ENCODE measurements around the gene DOCK6.

DOCK6 gene

DNA sequence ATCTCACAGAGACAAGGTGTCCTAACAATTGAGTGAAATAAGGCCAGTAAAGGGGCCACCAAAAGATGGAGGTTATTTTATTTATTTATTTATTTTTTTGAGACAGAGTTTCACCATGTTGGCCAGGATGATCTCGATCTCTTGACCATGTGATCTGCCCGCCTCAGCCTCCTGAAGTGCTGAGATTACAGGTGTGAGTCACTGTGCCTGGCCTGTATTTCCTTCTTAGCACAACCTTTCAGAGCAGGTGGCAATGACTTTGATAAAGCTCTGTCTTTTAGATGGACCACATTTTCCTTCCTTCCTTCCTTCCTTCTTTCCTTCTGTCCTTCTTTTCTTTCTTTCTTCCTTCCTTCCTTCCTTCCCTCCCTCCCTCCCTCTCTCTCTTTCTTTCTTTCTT, 11.0 kb upstream of the DOCK6 start:
- FAIRE-seq, result no peak

DNA sequence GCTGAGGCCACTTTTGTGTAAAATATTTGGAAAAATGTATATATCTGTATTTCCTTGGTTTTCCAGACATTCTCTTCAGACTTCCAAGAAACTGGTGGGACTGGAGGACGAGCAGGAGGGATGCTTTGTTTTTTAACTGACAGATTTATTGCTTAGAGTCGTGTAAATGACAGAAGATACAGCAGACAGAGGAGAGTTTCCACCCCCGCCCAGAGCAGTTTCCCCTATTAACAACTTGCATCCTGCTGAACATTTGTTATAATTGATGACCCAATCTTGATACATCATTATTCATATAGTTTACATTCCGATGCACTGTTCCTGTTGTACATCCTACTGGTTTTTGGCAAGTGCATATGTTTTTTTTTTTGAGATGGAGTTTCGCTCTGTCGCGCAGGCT, 7.1 kb upstream of the DOCK6 start:
- no peak for FAIRE-seq

DNA sequence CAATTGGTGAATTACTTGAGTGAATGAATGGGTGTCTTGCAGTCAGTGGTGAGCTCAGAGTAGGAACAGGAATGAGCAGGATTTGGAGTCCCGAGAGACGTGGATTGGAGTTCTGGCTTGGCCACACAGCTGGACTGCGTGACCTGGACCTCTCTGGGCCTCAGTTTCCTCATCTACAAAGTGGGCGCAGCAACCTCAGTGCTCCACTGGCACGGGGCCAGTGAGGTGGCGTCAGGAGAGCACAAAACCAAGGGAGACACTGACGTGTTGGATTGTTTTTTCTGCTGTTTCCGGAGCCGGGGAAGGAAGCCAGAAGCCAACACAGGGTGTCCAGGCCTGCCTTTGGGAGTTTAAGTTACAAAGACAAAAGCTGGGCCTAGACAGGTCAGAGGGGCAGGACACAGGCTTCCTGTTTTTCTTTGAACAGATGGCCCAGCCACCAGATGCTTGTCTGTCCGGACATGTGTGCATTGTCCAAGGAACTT, 6.5 kb upstream of the DOCK6 start:
- FAIRE-seq, result peak; percentile 85

GRCh38 chr19:11267316-11268085, 5.2 kb upstream of the DOCK6 start:
- FAIRE-seq, result no peak

DNA sequence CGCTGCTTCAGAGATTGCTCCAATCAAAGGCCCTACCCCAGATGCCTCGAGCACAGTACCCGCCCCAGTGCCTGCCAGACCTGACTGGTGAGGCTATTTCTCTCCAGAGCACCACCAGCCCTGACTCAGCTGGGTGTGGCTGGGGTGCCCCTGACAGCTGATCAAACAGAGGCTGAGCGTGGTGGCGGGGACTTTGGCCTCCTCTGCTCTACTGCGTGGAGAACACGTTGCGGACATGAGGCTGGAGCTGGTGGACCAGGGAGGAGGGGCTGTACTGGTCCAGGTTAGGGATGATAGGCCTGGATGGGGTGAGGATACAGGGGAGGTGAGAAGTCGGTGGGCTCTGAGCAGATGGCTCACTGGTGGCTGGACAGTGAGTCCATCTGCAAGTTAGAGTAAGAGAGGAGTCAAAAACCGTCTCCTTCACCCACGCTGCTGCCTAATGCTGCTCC, 3.5 kb upstream of the DOCK6 start:
- no peak for FAIRE-seq

DNA sequence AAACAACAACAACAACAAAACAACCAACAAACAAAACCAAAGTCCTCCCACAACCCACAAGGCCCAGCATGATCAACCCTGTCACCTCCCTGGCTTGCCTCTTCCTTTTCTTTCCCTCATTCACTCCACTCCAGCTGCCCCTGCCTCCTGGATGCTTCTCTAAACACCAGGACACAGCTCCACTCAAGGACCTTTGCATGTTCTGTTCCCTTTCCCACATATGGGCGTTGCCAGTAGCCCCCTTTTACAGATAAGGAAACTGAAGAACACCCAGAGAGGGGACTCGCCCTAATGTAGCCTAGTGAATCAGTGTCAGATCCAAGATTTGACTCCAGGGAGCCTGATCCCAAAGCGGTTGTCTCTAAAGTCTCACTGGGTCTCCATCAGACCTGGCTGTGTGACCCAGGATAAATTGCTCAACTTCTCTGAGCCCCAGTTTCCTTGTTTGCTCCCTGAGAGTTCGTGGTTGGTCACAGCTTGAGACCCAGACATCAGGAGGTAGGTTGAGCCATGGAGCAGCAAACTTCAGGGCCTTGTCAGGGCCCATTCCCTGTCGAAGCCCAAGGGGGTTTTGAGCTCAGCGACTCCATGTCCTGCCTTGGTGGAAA, 3.0 kb upstream of the DOCK6 start:
- FAIRE-seq, result no peak

- FAIRE-seq, result no peak
These were observed 2.3 kb upstream of the DOCK6 start for GRCh38 chr19:11264452-11265176.

DNA sequence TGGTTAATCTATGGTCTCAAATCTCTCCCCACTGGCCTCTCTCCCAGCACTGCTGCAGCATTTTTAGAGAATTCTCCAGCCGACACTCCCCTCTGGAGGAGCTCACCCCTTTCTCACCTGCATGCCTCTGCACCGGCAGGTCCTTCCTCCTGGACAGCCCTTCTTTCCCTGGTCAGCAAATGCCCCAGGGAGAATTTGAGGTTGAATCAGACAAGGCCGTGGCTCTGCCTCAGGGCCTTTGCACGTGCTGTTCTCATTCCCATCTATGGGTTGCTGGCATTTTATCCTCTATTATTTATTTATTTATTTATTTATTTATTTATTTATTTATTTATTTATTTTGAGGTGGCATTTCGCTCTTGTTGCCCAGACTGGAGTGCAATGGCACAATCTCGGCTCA, 1.4 kb upstream of the DOCK6 start:
- no peak for FAIRE-seq

DNA sequence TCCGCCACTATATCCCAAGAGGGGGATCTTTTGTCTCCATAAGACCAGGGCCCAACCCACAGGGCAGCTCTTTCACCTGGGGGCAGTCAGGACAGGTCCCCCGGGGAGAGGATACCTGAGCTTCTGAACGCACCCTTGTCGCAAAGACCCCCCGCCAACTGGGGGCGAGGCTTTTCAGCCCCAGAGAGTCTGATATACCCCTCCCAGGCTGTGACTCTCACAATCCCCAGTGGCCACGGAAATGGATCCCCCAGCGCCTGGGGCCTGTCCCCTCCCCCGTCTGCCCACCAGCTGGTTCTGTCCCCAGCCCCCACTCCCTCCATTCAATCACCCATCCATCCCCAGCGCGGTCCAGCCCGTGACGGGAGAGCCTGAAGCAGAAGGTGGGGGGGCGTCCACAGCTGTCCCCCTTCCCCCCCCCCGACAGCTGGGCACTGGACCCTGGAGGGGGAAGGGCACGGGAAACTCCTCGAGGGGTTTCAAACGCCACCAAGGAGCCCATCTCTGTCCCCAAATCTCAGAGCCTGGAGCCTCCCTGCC, 823 bp downstream of the DOCK6 start:
- no peak for FAIRE-seq

DNA sequence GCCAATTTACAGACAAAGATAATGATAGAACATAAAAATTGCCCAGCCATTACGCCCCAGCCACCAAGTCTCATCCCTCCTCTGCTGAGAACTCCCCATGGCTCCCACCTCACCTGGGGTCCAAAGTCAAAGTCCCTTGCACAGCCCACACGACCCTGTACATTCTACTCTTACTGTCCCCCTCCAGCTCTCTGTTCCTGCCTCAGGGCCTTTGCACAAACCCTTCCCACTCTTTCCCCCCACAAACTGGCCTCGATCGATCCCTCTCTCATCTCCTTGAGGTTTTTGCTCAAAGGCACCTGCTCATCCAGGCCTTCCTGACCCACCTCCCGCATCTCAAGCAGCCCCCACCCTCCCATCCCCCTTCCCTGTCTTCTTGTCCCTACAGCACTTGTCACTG, 1.3 kb downstream of the DOCK6 start:
- no peak for FAIRE-seq

DNA sequence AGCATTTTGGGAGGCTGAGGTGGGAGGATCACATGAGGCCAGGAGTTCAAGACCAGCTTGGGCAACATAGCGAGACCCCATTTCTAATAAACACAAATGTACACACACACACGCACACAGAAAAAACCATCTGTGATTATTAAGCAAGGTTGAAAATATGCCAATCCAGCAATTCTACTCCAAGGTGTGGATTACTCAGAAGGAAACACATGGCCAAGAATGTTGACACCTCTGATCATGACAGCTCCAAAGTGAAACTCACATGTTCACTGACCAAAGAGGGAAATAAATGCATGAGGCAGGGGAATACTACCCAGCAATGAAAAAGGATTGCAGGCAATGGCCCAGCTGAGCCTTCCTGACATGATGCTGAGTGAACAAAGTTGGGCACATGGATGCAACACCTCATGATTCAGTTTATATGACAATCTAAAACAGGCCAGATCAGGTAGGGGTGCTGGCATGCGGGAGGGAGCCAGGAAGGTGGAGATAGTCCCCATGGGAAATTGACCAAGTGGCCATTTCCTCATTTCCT, 4.4 kb downstream of the DOCK6 start:
- FAIRE-seq, result no peak

- no peak for FAIRE-seq
These were observed 6.1 kb downstream of the DOCK6 start for GRCh38 chr19:11256189-11256588.

- FAIRE-seq, result no peak
These were observed 7.7 kb downstream of the DOCK6 start for GRCh38 chr19:11254666-11255065.

- FAIRE-seq, result no peak
These were observed 9.5 kb downstream of the DOCK6 start for GRCh38 chr19:11252665-11253355.

DNA sequence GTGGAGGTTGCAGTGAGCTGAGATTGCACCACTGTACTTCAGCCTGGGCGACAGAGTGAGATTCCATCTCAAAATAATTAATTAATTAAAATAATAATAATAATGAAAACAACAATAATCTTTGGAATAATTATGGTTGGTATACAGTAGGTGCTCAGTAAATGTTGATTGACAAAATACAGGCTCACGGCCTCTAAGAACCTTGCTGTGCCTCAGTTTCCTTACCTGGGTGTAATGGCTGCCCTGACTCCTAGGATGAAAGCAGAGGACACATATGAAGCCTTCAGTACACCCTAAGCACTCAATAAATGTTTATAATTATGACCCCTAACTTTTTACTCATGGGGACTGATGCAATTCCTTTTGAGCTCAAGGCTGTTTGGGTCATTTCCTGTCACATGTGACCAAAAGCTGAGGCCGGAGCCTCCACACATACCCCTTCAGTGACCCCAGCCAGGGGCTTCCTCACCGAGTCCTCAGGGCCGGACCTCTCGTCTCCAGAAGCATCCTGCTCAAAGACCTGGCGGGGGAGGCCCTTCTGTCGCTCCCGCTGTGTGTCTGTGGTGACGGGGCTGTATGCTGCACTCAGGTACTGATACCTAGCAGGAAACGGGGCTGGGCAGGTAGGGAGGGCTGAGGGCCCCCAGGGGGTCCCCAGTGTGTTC, 10.5 kb downstream of the DOCK6 start:
- FAIRE-seq, result no peak

- FAIRE-seq, result no peak
These were observed 11.1 kb downstream of the DOCK6 start for GRCh38 chr19:11251217-11251616.

- FAIRE-seq, result no peak
These were observed 13.5 kb downstream of the DOCK6 start for GRCh38 chr19:11248852-11249251.

- no peak for FAIRE-seq
These were observed 14.4 kb downstream of the DOCK6 start for GRCh38 chr19:11247934-11248333.

DNA sequence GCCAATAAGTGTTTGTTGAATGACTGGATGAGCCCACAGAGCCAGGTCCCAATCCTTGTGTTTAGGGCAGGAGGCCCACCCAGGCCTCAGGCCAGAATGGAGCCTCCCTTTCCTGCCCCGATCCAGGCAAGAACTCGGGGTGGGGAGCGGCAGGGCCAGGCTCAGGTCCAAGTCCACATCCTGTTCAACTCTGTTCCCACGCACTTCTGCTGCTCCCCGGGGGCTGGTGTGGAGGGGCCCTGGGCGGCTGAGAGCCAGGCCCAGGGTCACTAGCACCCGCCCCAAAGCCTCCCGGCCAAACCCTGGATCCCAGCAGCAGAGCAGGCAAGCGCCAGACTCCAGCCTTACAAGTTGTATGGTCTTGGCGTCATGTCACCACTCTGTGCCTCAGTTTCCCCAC, 14.9 kb downstream of the DOCK6 start:
- FAIRE-seq, result no peak

DNA sequence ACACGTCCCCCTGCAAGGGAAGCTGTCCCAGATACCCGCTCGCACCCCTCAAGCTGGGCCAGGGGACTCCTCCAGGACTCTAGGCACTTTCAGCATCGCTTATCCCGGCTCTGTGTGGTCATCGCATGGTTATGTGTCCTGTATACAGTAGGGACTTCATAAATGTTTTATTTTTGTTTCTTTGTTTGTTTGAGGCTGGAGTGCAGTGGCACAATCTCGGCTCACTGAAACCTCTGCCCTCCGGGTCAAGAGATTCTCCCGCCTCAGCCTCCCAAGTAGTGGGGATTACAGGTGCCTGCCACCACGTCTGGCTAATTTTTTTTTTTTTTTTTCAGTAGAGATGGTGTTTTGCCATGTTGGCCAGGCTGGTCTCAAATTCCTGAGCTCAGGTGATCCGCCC, 15.4 kb downstream of the DOCK6 start:
- no peak for FAIRE-seq

- FAIRE-seq, result no peak
These were observed 17.3 kb downstream of the DOCK6 start for GRCh38 chr19:11244846-11245589.
